KG1 (cell line): ENCODE data around the gene MRPL9.

ENCODE experiments used
- DNase-seq: peaks from one replicate; lab custom pipeline; 2025; lab: John Stamatoyannopoulos, UW

MRPL9 gene

DNA sequence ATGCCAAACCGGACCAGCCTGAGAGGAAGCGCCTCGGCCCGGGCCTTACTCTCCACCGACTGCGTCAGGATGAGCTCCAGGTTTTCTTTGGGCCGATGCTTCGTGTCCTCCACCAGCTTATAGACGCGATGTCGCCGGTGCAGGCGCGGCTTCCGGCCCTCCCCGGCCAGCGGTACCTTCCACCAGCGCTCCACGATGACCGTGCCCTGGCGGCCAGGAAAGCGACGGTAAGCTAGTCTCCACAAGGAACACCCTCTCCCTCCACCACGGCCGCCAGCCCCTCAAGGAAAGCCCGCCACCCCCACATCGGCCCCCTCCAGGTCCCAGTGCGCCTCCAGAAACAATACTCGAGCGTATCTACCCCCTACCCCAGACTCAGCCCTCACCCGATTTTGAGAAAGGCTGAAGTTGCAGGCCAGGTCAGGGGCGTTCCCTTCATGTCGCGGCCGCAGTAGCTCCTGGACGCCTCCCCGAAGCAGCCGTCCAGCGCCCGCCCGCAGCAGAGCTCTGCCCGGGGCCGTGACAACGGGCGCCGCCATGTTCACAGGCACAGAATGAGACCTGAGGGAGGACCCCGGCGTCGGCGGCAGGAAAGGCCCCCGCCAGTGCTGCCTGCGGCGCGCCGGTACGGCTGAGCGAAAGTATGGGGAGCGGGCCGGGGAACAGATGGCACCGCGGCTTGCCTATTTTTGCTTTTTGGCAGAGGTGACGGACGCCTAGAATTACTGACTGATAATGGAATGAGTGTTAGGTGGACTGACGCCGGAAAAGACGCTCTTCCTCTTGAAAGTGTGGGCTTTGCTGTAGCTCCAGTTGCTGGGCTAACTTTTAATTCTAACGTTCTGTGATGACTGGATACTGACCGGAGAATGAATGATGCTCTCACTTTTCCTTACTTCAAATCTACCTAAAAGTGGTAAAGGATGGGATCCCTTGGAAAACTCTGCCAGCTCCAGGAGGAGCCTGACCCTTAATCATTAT lies at the start of gene MRPL9:
MRPL9 (minus strand) TSS at position 556 of the 981 bp plus-strand sequence; CDS start at position 539, 17 bp downstream.
- DNase-seq, result peak; percentile 61

DNA sequence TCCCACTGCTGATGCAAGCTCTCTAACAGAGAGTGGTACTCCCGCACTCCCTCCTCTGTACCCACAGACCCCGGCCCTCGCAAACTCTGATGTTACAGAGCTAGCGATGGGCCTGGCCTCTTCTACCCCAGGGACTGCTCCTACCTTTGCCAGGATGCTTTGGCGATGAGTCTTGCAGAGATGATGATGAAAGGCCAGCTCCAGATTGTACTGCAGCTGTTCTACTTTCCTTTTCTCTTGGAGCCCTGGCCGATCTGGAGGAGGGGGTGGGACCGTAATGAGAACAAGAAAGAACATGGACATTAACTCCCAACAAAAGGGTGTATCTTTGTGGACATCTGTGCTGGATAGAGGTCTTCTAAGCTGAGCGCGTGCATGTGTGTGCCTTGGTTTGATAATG lies 47.9 kb upstream of the MRPL9 start:
- DNase-seq, result no peak

GRCh38 chr1:151809985-151810556 lies 46.8 kb upstream of the MRPL9 start:
- no peak for DNase-seq

DNA sequence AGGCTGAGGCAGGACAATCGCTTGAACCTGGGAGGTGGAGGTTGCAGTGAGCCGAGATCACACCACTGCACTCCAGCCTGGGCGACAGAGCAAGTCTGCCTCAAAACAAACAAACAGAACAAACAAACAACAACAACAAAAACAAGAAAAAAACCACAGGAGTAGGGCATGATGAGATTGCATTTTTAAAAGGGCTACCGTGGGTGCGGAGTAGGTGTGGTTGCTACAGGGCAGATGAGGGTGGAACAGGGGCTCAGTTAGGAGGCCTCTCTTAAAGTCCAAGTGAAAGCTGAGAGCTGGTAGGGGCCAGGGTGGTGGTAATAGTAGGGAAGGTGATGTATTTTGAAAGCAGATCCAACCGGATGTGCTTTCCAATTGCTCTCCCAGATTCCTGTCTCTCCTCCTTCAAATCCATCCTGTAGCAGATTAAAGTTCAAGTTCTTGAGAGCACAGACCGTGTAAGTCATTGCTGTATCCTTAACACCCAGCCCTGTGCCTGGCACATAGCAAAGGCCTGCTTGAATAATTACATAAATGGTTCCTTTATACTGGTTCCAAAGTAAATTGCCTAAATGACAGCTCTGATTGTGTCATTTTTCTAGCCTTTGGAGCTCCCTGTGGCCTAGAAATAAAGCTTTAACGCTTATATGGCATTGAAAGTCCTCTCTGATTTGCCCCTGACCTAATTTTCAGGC lies 46.1 kb upstream of the MRPL9 start:
- no peak for DNase-seq

GRCh38 chr1:151807766-151808165 lies 44.5 kb upstream of the MRPL9 start:
- no peak for DNase-seq

DNA sequence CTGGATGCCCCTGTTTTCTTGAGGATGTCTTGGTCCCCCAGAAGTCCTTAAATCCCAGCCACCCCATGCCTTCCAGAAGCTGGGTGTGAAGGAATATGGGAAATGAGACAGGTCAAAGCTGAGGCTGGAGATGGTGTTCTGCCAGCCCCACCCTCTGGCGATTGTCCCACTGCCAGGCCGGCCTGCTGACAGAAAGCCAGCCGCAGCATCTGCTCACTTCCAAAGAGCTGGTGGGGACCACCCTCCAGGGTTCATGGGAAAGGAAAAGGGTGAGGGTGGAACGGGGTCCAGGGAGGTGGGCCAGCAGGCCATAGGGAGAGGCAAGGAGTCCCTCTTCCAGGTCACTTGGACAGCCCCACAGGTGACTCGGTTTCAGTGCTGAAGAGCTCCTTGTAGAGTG lies 43.8 kb upstream of the MRPL9 start:
- DNase-seq, result no peak

GRCh38 chr1:151806170-151806569 lies 42.9 kb upstream of the MRPL9 start:
- no peak for DNase-seq

DNA sequence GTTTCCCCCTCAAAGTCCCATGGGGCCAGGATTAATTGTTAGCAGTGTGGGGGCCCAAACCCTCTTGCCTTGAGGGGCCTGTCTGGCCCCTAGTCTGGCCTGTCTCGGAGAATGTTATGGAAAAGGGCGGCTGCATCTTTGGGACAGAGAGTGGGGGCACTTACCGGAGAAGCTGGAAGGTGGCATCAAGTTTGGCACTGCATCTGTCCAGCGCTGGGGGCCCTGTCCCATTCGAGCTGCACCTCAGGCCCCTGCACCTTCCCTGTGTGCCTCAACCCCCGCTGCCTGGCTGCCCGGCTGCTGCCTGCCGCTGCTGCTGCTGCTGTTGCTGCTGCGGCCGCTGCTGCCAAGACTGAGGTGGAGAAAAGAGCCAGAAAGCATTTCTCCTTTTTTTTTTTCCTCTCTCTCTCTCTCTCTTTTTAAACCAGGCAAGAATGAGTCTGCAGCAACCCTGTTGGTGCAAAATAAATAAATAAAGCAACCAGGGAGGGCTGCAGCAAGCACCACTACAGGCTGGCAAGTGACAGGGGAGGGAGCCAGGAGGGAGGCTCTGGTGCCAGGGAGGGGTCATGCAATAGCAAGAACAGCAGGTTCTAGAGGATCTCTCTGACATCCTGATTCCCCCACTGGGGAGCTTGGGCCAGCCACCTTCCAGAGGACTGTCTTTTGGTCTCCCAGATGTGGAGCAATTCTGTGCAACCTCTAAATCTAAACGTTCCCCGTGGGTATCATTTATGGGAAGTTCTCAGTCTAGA lies 41.9 kb upstream of the MRPL9 start, which contains the start of gene LINGO4:
LINGO4 (minus strand) TSS at position 354 of the 755 bp plus-strand sequence. CDS start 2,715 bp downstream, outside the sequence.
- no peak for DNase-seq

GRCh38 chr1:151803915-151804314 lies 40.6 kb upstream of the MRPL9 start:
- no peak for DNase-seq

DNA sequence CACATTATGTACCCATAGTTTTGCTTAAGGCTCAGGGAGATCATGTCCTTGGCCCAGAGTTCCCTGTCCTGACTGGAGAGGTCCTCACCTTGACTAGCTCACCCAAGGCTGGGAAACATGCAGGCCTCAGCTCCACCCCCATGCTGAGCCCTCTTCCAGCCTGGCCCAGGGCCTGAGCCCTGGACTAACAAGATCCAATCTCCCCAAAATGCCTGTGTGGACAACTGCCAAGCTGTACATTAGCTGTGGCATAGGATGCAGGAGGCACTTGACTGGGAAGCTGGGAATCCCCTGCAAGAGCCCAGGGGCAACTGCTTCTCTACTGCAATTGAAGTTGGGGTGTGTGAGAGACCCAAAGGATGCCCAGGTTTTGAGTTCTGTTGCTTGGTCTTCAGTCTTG lies 39.9 kb upstream of the MRPL9 start:
- DNase-seq, result no peak

DNA sequence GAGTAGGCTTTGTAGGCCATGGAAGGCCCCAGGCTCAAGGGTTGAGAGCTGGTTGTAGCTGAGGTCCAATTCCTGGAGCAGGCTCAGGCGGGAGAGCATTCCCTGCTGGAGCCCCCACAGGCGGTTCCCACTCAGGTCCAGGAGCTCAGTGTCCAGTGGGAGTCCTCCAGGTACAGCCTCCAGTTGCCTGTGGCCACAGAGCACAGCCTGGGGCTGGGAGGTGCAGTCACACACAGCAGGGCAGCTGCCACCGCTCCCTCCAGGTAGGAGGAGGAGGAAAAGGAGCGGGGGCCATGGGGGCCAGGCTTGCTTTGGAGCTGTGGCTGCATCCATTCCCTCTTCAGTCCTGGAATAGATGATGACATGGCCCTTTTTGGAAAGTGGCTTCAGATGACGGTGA lies 39.1 kb upstream of the MRPL9 start:
- no peak for DNase-seq

DNA sequence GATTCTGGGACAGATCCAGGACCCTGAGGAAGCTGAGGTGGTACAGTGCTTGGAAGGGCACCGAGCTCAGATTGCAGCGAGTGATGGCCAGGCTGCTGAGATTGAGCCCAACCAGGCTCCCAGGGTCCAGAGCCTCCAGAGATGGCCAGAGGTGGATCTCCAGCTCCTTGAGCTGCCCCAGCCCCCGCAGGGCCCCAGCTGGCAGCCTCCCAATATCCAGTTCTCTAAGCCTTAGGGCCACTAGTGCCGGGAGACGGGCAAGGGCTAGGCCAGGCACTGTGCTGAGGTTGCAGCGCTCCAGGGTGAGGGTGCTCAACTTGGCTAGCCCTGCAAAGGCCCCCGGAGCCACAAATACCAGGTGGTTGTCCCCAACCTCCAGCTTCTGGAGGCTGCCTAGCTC lies 38.5 kb upstream of the MRPL9 start:
- no peak for DNase-seq

- DNase-seq, result no peak
Measured at GRCh38 chr1:151801310-151801820, 38.1 kb upstream of the MRPL9 start.

- DNase-seq, result no peak
Measured at GRCh38 chr1:151800830-151801229, 37.5 kb upstream of the MRPL9 start.

- no peak for DNase-seq
Measured at GRCh38 chr1:151799179-151800022, 36.1 kb upstream of the MRPL9 start.

- no peak for DNase-seq
Measured at GRCh38 chr1:151798571-151798970, 35.3 kb upstream of the MRPL9 start.

GRCh38 chr1:151790940-151791651 lies 27.8 kb upstream of the MRPL9 start:
- DNase-seq, result peak; percentile 65

DNA sequence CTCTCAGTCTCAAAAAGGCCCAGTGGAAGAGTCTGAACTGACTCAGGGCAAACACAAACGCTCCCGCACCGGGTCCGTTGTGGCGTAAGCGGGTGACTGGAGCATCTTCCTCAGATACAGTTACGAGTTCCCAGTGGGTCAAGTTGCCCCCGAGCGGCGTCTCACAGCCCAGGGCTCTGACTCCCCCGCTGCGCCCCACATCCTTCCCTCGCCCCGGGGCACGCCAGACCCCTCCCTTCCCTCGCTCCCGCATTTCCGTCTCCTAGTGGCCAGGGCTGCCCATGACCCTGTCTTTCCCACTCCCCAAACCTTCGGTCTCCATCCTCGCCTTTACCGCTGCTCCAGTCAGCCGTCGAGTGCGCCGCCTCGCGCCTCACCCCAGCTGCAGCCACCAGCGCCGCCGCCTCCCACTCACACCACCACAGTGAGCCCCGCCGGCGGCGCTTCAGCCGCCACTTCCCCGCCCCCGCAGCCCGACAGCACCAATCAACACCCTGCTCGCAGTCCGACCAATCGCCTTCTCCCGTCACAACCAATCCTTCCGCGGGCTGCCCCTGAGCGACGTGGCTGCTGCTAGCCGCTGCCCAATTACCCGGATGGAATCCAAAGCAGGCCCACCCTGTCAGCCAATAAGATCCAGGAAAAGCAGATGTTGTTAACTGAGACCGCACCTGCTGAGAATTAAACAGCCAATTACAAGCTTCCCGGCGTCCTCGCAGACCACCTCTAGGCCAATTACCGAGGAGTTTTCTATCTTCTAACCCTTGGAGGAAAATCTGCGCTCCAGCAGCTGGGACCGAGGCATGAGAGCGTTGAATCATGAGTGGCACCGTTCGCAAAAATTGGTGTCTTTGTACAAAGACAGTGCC lies 27.0 kb upstream of the MRPL9 start, which contains the start of gene TDRKH:
TDRKH (minus strand) TSS at position 430 of the 869 bp plus-strand sequence. CDS start 7,478 bp downstream, outside the sequence.
- peak; percentile 83 for DNase-seq

GRCh38 chr1:151787689-151788088 lies 24.4 kb upstream of the MRPL9 start:
- DNase-seq, result no peak
